Measurements from ENCODE around the gene ATP2A3.

DNA sequence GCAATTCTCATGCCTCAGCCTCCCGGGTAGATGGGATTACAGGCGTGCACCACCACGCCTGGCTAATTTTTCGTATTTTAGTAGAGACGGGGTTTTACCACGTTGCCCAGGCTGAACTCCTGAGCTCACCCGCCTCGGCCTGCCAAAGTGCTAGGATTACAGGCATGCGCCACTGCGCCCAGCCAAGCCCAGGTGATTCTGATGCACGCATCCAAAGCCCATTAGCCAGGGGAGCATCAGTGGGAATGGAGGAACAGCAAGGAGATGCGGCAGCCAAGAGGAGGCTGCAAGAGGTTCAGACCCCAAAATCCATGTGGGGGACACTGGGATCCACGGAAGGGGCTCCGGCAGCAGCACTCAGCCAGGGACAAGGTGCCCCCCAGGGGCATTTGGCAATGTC is 12.1 kb downstream of the ATP2A3 start:
- TF ChIP-seq POLR2AphosphoS5 (IDR thresholded peaks at IDR 0.05): no peak
- no peak for TF ChIP-seq POLR2A (IDR thresholded peaks at IDR 0.05)
